Measurements from ENCODE around the gene DEXI. TPM values are rescaled to one million over a fixed set of nuclear protein-coding genes. Genes with fewer than 3 reads are reported as not detected.

DEXI gene
- total RNA-seq, 1 experiment from 2014 or later: 63.1 TPM

DNA sequence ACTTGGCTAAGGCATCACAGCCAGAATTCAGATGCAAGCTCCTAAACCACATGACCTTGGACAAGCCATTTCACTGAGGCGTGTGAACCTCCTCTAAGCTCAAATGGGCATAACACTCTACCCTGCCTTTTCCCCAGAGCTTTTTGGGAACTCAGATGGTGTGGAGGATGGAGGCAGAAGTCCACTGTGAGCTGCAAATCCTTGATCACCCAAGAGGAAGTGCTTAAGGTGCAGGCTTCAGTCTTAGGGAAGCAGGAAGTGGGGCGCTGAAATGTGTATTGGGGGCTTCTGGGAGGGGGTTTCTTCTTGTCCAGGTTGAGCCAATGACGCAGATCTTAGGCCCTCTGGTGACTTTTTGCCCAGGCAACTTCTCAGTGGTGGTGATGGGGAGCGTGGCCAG lies 52.4 kb downstream of the DEXI start:
- Histone ChIP-seq H3K36me3 (replicated peaks; ENCODE audit: control insufficient read depth, insufficient read depth, low read length) (no peaks in the 10 kb centered on the region), H3K4me3 (ENCODE audit: insufficient read depth, low read depth, low read length) (no peak overlapping the region), H3K27me3 (ENCODE audit: control insufficient read depth, insufficient read depth, low read length) (no peaks in the 10 kb centered on the region)
- DNase-seq: no peak

DNA sequence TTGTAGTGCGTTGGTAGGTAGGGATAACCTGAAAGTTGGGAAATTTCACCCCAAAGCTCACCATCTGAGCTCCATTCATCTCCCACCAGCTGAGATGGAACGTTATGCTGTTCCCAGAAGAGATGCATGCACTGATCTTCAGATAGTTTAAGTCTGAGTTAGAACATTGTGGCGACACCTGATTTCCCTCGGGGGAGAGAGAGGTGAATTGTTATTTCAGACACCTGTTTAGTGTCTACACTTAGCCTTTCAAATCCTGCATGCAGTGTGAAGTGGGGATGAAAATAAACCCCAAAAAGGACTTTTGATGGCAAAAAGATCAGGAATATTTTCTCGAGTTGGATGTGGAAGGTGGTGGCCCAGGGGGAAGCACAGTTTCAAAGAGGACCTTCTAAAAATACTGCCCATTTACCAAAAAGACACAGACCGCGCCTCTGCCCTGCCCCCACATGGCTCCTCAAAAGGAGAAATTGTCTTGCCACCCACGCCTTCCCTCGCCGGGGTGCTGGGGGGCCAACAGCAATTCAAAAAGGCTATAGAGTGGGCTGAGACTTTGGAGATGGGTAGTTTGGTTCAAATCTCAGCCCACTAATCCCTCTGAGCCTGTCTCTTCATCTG lies 53.8 kb downstream of the DEXI start:
- DNase-seq: no peak
- Histone ChIP-seq H3K4me3 (ENCODE audit: insufficient read depth, low read depth, low read length) (no peak overlapping the region), H3K27me3 (ENCODE audit: control insufficient read depth, insufficient read depth, low read length) (no peaks in the 10 kb centered on the region), H3K36me3 (replicated peaks; ENCODE audit: control insufficient read depth, insufficient read depth, low read length) (no peaks in the 10 kb centered on the region)

DNA sequence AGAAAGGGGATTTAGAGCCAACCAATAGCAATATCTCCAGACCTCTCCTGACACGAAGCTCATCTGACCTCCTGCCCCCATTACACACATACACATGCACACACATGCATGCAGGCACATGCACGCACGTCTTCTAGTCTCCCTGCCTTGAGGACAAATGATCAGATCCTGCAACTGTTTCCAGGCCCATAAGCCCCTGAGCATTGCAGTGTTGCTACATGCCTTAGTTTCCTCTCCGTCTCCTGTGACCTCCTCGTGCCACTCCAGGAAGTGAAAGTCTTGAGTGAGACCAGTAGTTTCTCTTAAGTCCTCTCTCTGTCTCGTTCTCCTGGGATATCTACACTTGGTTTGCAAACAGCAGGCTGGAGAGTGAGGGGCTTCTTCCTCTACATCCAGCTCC lies 57.0 kb downstream of the DEXI start:
- Histone ChIP-seq H3K4me3 (ENCODE audit: insufficient read depth, low read depth, low read length) (no peak overlapping the region), H3K36me3 (replicated peaks; ENCODE audit: control insufficient read depth, insufficient read depth, low read length) (no peaks in the 10 kb centered on the region), H3K27me3 (ENCODE audit: control insufficient read depth, insufficient read depth, low read length) (no peaks in the 10 kb centered on the region)
- no peak for DNase-seq

DNA sequence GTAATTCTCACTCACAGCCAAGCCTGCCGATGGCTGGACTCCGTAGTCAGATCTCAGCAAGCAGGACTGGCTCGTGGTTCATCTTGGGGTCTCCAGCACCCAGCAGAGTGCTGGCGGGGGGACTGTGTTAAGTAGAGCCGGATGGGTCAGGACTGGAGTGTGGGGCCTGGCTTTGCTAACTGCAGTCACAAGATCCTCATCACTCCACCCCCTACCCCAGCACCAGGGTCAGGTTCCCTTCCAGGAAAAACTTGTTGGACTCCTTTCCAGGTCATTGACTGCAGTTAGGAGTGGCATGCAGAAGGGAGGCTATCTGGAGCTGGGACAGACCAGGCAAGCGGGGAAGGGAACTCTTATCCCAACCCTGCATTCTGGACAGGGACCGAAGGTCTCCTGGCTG lies 59.3 kb downstream of the DEXI start:
- peaks cover 15% of the 10 kb centered on the region; the same call in 1 of the 2 replicates for H3K27me3 ChIP-seq (ENCODE audit: control insufficient read depth, insufficient read depth, low read length)
- no peak overlapping the region for H3K4me3 ChIP-seq (ENCODE audit: insufficient read depth, low read depth, low read length)
- H3K36me3 ChIP-seq (replicated peaks; ENCODE audit: control insufficient read depth, insufficient read depth, low read length): no peaks in the 10 kb centered on the region
- no peak for DNase-seq

DNA sequence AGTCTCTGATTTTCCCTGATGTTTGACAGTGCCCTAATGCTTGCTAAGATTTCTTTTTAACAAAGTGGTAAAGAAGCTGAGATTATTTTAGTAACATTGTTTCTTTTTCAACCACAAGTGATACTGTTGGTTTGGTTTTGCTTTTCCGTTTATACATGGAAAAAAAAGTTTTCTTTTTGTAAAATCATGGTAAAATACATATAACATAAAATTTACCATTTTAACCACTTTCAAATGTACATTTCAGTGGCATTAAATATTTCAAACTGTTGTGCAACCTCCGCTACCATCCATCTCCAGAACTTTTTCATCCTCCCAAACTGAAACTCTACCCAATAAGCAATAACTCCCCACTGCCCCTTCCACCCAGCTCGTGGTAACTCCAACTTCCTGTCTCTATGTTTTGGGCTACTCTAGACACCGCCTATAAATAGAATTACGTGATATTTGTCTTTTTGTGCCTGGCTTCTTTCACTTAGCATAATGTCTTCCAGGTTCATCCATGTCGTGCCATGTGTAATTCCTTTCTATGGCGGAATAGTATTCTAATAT lies 60.7 kb downstream of the DEXI start:
- DNase-seq: no peak
- no peaks in the 10 kb centered on the region for H3K36me3 ChIP-seq (replicated peaks; ENCODE audit: control insufficient read depth, insufficient read depth, low read length)
- no peak overlapping the region for H3K4me3 ChIP-seq (ENCODE audit: insufficient read depth, low read depth, low read length)
- peaks cover 15% of the 10 kb centered on the region; the same call in 1 of the 2 replicates for H3K27me3 ChIP-seq (ENCODE audit: control insufficient read depth, insufficient read depth, low read length)

DNA sequence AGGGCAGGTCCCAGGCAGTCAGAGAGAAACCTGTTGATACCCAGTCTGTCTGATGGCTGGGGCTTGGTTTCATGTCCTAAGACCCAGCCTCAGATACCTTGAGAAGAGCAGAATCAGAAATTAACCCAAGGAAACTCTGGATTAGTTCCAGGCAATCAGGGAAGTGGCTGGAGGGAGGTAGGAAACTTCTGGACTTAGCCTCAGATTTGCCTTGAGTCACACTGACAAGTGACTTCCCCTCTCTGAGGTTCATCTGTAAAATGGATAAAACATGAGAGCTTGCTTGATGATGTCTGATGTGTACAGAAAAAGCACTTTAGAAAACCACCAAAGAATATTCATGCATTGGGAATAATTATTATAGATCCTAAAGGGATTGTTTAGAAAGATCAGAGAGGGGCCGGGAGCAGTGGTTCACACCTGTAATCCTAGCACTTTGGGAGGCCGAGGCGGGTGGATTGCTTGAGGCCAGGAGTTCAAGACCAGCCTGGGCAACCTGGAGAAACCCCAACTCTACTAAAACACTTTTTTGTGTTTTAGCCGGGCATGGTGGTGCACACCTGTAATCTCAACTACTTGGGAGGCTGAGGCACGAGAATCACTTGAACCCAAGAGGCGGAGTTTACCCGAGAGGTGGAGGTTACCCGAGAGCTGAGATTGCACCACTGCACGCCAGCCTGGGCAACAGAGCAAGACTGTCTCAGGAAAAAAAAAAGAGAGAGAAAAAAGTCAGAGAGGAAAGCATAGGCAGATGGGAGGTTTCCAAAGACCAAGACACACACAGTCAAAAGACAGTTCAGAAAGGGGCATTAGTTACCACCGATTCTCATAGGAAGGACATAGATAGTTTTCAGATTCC lies 61.4 kb downstream of the DEXI start:
- no peak overlapping the region for H3K4me3 ChIP-seq (ENCODE audit: insufficient read depth, low read depth, low read length)
- peaks cover 15% of the 10 kb centered on the region; the same call in 1 of the 2 replicates for H3K27me3 ChIP-seq (ENCODE audit: control insufficient read depth, insufficient read depth, low read length)
- DNase-seq: no peak
- no peaks in the 10 kb centered on the region for H3K36me3 ChIP-seq (replicated peaks; ENCODE audit: control insufficient read depth, insufficient read depth, low read length)

DNA sequence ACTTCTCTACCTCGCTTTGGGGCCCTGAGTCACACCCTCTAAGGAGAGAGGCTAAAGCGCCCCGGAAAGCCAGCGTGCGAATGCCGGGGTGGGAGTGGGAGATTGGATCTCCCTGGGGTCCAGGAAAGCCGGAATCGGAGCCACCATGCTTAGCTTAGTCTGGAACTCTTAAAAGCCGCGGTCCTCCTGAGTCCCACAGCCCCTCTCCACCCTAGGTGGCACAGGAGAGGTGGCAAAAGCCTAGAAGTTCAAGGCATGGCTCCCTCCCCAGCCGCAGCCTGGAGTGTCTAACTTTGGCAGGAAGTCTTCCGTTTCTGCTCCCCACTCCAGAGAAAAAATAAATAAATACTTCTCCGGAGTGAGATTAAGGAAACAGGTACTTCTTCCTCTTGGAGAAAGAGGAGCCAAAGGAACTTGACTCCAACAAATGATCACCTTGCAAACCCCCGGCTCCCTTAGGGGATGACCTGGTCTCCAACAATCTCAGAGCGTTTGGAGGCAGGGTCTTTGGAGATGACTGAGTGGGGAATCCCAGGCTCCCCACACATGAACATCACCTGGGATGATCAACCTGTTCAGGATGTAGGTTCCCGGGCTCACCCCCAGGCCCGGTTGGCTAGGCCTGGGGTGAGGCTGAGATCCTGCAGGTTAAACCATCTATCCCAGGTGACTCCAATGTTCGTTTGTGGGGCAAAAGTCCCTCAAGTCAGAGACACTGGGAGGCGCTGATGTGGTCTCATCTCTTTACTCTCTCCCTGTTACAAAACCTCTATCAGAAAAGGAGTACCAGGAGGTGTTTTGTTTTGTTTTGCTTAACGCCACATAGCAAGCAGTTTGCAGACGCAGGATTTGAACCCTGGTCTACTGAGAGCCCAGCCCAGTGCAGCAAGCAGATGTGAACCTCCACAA lies 62.3 kb downstream of the DEXI start:
- Histone ChIP-seq H3K36me3 (replicated peaks; ENCODE audit: control insufficient read depth, insufficient read depth, low read length) (no peaks in the 10 kb centered on the region), H3K27me3 (ENCODE audit: control insufficient read depth, insufficient read depth, low read length) (peaks cover 15% of the 10 kb centered on the region; the same call in 1 of the 2 replicates), H3K4me3 (ENCODE audit: insufficient read depth, low read depth, low read length) (no peak overlapping the region)
- peak; percentile 36 for DNase-seq

Other genes with a start within 250 kb of the DEXI start
- 0.31 TPM in 1 of 2 replicates, not detected in the other for gene TEKT5, start 247.5 kb downstream of the DEXI start, total RNA-seq (2014; rRNA removed; shearing (Covaris generic))
- gene NUBP1, start 198.6 kb downstream of the DEXI start, total RNA-seq (2014; rRNA removed; shearing (Covaris generic)): 21.3 and 30.3 TPM in 2 replicates
- 0.26 and 0.55 TPM in 2 replicates for gene TVP23A, start 123.7 kb downstream of the DEXI start, total RNA-seq (2014; rRNA removed; shearing (Covaris generic))
- gene CIITA, start 65.3 kb downstream of the DEXI start, total RNA-seq (2014; rRNA removed; shearing (Covaris generic)): not detected in 2 replicates
- 12.0 and 15.1 TPM in 2 replicates for gene CLEC16A, start 2.1 kb upstream of the DEXI start, total RNA-seq (2014; rRNA removed; shearing (Covaris generic))

Measured in H7 (cell line).